NCI-H526 (cell line): ENCODE measurements around the gene NPIPB13.
"Not testable (repeated sequence)": the region's sequence is repeated elsewhere in the genome, so short reads cannot be mapped to it uniquely, and the experiment has no call there.

Experiments used
- DNase-seq, 2 experiments: peaks; one replicate each; lab custom pipeline; 2025; lab: John Stamatoyannopoulos, UW

NPIPB13 gene

GRCh38 chr16:30248379-30248778 is at the start of gene NPIPB13:
Gene NPIPB13 (minus strand): TSS chr16:30248479. CDS start chr16:30245573, 2,906 bp downstream.
- not testable (repeated sequence) for DNase-seq

DNA sequence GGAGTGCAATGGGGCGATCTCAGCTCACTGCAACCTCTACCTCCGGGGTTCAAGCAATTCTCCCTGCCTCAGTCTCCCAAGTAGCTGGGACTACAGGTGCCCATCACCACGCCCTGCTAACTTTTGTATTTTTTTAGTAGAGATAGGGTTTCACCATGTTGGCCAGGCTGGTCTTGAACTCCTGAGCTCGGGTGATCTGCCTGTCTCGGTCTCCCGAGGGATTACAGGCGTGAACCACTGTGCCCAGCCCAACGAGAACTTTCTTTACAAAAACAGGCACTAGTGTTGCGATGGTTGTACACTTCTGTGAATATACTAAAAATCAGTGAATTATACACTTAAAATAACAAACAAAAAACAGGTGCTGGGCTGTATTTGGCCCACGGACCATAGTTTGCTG is 34.1 kb upstream of the NPIPB13 start:
- not testable (repeated sequence) for DNase-seq

DNA sequence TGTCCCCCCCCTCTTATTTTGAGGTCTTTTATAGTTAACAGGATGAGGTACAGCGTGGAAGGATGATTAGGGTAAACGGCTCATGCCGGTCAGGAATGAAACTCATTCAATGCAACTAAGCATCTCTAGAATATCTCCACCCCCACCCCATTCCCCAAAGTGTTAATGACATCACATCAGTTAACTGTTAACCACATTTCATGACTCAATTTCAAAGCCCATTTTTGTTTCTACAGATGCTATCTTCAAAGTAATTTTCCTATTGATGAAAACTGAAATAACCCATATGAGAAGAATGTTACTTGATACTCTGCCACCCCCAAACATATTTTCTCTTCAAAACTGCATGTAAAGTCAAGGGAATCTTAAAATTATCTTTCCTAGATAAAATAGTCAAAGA is 30.2 kb upstream of the NPIPB13 start:
- DNase-seq, result not testable (repeated sequence)

GRCh38 chr16:30217082-30217481 is 31.2 kb downstream of the NPIPB13 start:
- not testable (repeated sequence) for DNase-seq

- not testable (repeated sequence) for DNase-seq
Measured at GRCh38 chr16:30211414-30211813, 36.9 kb downstream of the NPIPB13 start.

DNA sequence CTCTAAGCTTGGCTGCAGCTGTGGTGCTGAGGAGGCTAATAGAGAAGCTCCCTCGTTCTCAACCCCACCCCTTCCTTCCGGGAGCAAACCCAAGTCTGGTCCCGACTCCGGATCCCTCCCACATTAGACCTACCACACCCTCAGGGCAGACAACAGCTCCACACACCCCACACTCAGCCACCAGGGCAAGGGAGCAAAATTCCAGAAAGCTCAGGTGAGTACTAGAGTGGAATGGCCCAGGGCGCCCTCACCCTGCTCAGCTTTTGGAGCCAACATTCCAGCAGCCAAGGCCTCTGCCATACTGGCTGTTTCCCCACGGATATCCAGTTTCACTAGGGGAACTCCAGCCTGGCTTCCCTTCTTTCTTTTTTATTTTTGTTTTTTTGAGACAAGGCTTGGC is 39.2 kb downstream of the NPIPB13 start:
- not testable (repeated sequence) for DNase-seq

- not testable (repeated sequence) for DNase-seq
Measured at GRCh38 chr16:30207063-30207704, 41.1 kb downstream of the NPIPB13 start.

DNA sequence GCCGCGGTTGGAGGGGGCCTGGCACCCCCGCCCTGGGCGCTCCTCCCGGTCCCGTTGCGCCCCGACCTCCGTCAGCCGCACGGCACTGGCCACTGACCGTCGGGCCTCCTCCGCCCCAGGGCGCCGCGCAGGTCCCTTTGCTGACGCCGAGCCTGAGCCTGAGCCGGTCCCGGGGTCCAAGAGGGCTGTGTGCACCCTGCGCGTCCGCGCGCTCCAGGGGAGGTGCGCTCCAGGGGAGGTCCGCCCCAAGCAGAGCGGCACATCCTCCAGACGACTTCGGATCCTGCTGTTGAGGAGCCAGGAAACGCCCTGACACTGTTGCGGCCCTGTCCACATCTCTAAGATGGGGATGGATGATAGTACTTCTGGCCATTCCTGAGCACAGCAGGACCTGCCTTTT is 42.0 kb downstream of the NPIPB13 start:
- DNase-seq, result not testable (repeated sequence)

DNA sequence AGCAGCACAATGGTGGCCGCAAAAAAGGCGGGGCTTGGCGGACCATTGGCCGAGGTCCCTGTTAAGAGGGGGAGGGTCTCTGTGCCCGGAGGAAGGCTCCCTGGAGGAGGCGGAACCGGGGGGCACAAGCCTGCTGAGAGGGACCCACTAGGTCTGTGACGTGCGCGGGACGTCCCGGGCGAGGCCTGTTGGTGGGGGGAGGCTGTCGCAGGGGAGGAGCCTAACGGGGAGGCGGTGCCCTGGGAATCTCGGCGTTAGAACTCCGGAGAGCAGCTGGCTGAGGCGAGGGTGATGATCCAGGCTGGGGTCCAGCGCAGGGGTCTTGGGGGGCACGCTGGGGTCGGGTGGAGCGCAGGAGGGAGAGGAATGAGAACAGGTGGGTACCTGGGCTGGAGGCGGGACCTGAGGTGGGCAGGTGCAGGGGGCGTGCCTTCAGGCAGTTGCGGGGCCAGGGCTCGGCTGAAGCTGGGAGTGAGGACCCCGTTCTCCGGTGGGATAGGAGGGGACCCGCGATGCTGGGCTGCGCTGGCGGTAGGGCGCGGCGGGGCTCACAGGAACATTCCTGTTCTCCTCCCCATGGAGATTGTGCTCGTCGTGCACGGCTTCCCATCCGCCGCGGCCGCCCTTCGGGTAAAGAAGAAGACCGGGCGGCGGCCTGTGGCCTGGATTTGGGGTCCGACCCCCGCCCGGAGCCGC is 42.6 kb downstream of the NPIPB13 start:
- DNase-seq, result not testable (repeated sequence)

- not testable (repeated sequence) for DNase-seq
Measured at GRCh38 chr16:30199608-30200343, 48.5 kb downstream of the NPIPB13 start.

DNA sequence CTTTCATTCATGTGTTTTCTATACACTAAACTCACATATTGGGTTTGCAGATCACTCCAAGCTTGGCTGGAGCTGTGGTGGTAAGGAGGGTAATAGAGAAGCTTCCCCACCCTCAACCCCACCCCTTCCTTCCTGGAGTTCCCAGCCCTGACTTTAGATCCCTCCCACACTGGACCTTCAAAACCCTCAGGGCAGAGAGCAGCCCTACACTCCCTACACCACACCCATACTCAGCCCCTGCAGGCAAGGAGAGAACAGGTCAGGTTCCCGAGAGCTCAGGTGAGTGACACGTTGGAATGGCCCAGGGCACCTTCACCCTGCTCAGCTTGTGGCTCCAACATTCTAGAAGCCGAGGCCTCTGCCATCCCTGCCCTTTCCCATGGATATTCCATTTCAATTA is 49.2 kb downstream of the NPIPB13 start, which contains the start of gene SULT1A3:
SULT1A3 (plus strand) TSS at position 207 of the 400 bp plus-strand sequence. CDS start 1,474 bp downstream, outside the sequence.
- not testable (repeated sequence) for DNase-seq
